Transverse colon (tissue), 4 donors: ENCODE data around the gene RAI14.

Experiments
- POLR2AphosphoS5 ChIP-seq, 3 donors: sonication (generic); formaldehyde crosslinking; IDR thresholded peaks; one replicate each; pipeline ENCODE4 v1.6.1; 2016; ENCODE audit warnings: antibody characterized with exemption in 3 of 3
- TF ChIP-seq, protein P1 (sequence below), 5 experiments: fragments of 200-600 bp in 3 of 5; fragments of 450-650 bp in 2 of 5; sonication (generic) in 3 of 5; IDR thresholded peaks; 1 replicate in 2 of 5; 2 replicates in 3 of 5; pipeline ENCODE4 v1.5.1; 2016 to 2017; ENCODE audit warnings: antibody characterized with exemption in 5 of 5, inconsistent platforms in 3 of 5, mild to moderate bottlenecking in 2 of 5, moderate library complexity in 1 of 5

DNA sequence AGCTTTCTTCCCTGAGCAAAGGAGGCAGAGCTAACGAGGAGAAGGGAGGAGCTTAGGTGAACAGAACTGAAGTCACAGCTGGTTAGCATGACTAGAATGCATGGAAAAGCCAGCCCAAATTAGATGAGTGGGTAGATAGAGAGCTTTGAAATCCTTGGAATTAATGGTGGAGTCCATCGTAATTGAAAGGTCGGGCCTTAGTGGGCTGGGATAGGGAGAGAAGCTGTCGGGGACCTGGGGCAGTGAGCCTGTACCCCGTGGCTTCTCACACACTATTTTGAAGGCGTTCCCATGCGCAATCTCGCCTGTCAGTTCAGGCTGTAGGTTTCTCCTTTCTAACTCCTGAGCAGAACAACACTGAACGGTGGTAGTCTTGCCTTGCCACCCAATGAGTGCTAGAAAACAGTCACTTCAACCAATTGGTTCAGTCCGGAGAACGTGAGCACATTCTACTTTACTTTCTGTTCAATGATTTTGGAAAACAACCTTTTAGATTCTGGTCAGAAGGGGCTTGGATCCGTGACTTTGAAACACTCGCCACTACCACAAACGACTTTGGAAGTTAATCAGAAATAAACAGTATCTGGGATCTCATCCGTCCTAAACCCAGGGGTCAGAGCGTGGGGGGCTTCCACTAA is 655 bp upstream of the RAI14 start:
- TF ChIP-seq, protein P1, sequence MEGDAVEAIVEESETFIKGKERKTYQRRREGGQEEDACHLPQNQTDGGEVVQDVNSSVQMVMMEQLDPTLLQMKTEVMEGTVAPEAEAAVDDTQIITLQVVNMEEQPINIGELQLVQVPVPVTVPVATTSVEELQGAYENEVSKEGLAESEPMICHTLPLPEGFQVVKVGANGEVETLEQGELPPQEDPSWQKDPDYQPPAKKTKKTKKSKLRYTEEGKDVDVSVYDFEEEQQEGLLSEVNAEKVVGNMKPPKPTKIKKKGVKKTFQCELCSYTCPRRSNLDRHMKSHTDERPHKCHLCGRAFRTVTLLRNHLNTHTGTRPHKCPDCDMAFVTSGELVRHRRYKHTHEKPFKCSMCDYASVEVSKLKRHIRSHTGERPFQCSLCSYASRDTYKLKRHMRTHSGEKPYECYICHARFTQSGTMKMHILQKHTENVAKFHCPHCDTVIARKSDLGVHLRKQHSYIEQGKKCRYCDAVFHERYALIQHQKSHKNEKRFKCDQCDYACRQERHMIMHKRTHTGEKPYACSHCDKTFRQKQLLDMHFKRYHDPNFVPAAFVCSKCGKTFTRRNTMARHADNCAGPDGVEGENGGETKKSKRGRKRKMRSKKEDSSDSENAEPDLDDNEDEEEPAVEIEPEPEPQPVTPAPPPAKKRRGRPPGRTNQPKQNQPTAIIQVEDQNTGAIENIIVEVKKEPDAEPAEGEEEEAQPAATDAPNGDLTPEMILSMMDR (IDR thresholded peaks at IDR 0.05): no peak
- peak; percentile 48 to 63 (median 57) for TF ChIP-seq POLR2AphosphoS5 (IDR thresholded peaks at IDR 0.05)
